OCI-LY7 (cell line): ENCODE data around the gene CARD11. TPM values are rescaled to one million over a fixed set of nuclear protein-coding genes. Genes with fewer than 3 reads are reported as not detected.
A peak's percentile ranks its signal among the peaks of the same experiment; 100 is the strongest.

Experiments
- BruUV-seq: library from RNA; stranded (reverse); fragments of 400-500 nt; replicated peaks from 2 replicates; lab custom pipeline; 2021; lab: Mats Ljungman, UMichigan
- CTCF ChIA-PET: fragments of 300-600 bp; sonication (Branson Sonifier 250); formaldehyde crosslinking; loops from one replicate; lab custom pipeline; 2022; ENCODE audit warnings: antibody characterized with exemption; ENCODE audit not compliant: unreplicated experiment; lab: Charles Lee
- POLR2A ChIA-PET: fragments of 300-600 bp; sonication (Branson Sonifier 250); formaldehyde crosslinking; loops from one replicate; lab custom pipeline; 2022; ENCODE audit warnings: antibody characterized with exemption; lab: Charles Lee
- DNase-seq: peaks from one replicate; pipeline ENCODE4 v3.0.0-alpha.2; 2015; ENCODE audit warnings: low spot score
- H2AFZ ChIP-seq: fragments of 200-600 bp; sonication (generic), shearing (Covaris generic); 2 replicates; pipeline ENCODE4 v1.6.1; 2014; ENCODE audit warnings: mild to moderate bottlenecking, antibody characterized with exemption, low read length, moderate library complexity
- H3K27ac ChIP-seq: fragments of 200-600 bp; sonication (generic); 2 replicates; pipeline ENCODE4 v1.5.1; 2014; ENCODE audit warnings: mixed run types, low read depth, mild to moderate bottlenecking, moderate library complexity, low read length, inconsistent platforms; ENCODE audit not compliant: poor library complexity, severe bottlenecking
- H3K36me3 ChIP-seq: fragments of 200-600 bp; sonication (generic); 2 replicates; pipeline ENCODE4 v1.6.1; 2014; ENCODE audit warnings: mild to moderate bottlenecking, antibody characterized with exemption, low read length, moderate library complexity, mixed read lengths; ENCODE audit not compliant: insufficient read depth
- H3K4me1 ChIP-seq: fragments of 200-600 bp; sonication (generic); 2 replicates; pipeline ENCODE4 v1.5.1; 2014; ENCODE audit warnings: mild to moderate bottlenecking, low read length; ENCODE audit not compliant: insufficient read depth, poor library complexity, severe bottlenecking
- H3K4me2 ChIP-seq: fragments of 200-600 bp; sonication (generic); 2 replicates; pipeline ENCODE4 v1.6.1; 2014; ENCODE audit warnings: mild to moderate bottlenecking, low read length
- H3K4me3 ChIP-seq: fragments of 200-600 bp; sonication (generic); 2 replicates; pipeline ENCODE4 v1.5.1; 2014; ENCODE audit warnings: mild to moderate bottlenecking, low read depth, low read length; ENCODE audit not compliant: poor library complexity, severe bottlenecking
- H3K79me2 ChIP-seq: fragments of 200-600 bp; sonication (generic); 2 replicates; pipeline ENCODE4 v1.6.1; 2016; ENCODE audit warnings: low read depth, mild to moderate bottlenecking, low read length, moderate library complexity, mixed read lengths; ENCODE audit not compliant: insufficient read depth
- H3K9me2 ChIP-seq: fragments of 200-600 bp; sonication (generic); 2 replicates; pipeline ENCODE4 v1.6.1; 2016; ENCODE audit warnings: mild to moderate bottlenecking, low read length, mixed read lengths; ENCODE audit not compliant: insufficient read depth
- H3K9me3 ChIP-seq: fragments of 200-600 bp; sonication (generic); 2 replicates; pipeline ENCODE4 v1.6.1; 2014; ENCODE audit warnings: mild to moderate bottlenecking, mixed run types, low read length, mixed read lengths
- H4K20me1 ChIP-seq: fragments of 200-600 bp; sonication (generic); 2 replicates; pipeline ENCODE4 v1.6.1; 2014; ENCODE audit warnings: mild to moderate bottlenecking, antibody characterized with exemption, low read length, moderate library complexity, mixed read lengths; ENCODE audit not compliant: insufficient read depth
- CTCF ChIP-seq: fragments of 200-600 bp; sonication (generic); conservative IDR thresholded peaks from 2 replicates; pipeline ENCODE4 v1.5.1; 2014; ENCODE audit warnings: mild to moderate bottlenecking, antibody characterized with exemption, low read length, moderate library complexity, mixed read lengths
- EZH2phosphoT487 ChIP-seq: fragments of 200-600 bp; sonication (generic); IDR thresholded peaks from 2 replicates; pipeline ENCODE4 v1.6.1; 2018; ENCODE audit warnings: low read depth, borderline replicate concordance, mild to moderate bottlenecking, mixed run types, antibody characterized with exemption, low read length, moderate library complexity, mixed read lengths
- intact Hi-C: fragments of 100-400 bp; cut with micrococcal nuclease; formaldehyde crosslinking; loops from one replicate; pipeline ENCODE4 v1.10.0; 2022; ENCODE audit not compliant: unreplicated experiment
- total RNA-seq, 2 experiments: library from RNA; depleted of rRNA in 1 of 2; stranded (reverse); fragments of >200 nt in 1 of 2; shearing (Covaris generic) in 1 of 2; gene quantifications; 2 replicates each; pipeline ENCODE4 v1.2.3, GENCODE V29; 2014 to 2022

CARD11 gene
- total RNA-seq, 2 experiments from 2014 or later: 33.8 to 63.5 TPM

GRCh38 chr7:2894118-2894940 is 149.3 kb downstream of the CARD11 start:
- CTCF ChIA-PET: interaction anchor here (0.6 to 1.5 kb wide), 5 partner anchors 83 to 258 kb away, joined by 3 to 5 read pairs (median 3); no protein-coding TSS in a partner anchor
- POLR2A ChIA-PET: interaction anchor here (0.5 to 2.8 kb wide), 21 partner anchors 9 to 514 kb away, joined by 3 to 23 read pairs (median 3); no protein-coding TSS in a partner anchor
- Histone ChIP-seq H3K27ac (peak overlapping the region; percentile 98), H3K79me2 (no peaks in the 10 kb centered on the region), H3K9me3 (no peaks in the 10 kb centered on the region), H3K4me3 (peak overlapping the region; percentile 63), H4K20me1 (no peaks in the 10 kb centered on the region), H2AFZ (peak overlapping the region; percentile 63; the same call in 1 of the 2 replicates), H3K9me2 (no peaks in the 10 kb centered on the region), H3K4me1 (peaks cover 63% of the 10 kb centered on the region), H3K4me2 (peak overlapping the region; percentile 95), H3K36me3 (no peaks in the 10 kb centered on the region)
- DNase-seq: peak; percentile 91
- intact Hi-C loops: loop anchor here (1.0 to 5.0 kb wide), 4 partner anchors 33 to 188 kb away; partner anchors contain the start of gene CARD11
- no TSS peak for BruUV-seq
- TF ChIP-seq CTCF (no peak), EZH2phosphoT487 (no peak)

- peak overlapping the region; percentile 98 for H3K27ac ChIP-seq
- H3K9me2 ChIP-seq: no peaks in the 10 kb centered on the region
- POLR2A ChIA-PET: interaction anchor here (0.6 to 2.8 kb wide), 14 partner anchors 12 to 369 kb away, joined by 3 to 23 read pairs (median 3); no protein-coding TSS in a partner anchor
- H3K36me3 ChIP-seq: no peaks in the 10 kb centered on the region
- intact Hi-C loops: loop anchor here (5.0 kb wide), 1 partner anchor 189 kb away; no protein-coding TSS in a partner anchor
- CTCF ChIA-PET: interaction anchor here (0.6 to 1.0 kb wide), 3 partner anchors 126 to 628 kb away, joined by 3 to 5 read pairs (median 3); no protein-coding TSS in a partner anchor
- H3K4me2 ChIP-seq: peak overlapping the region; percentile 95
- peak; percentile 66 for DNase-seq
- H3K4me1 ChIP-seq: peaks cover 67% of the 10 kb centered on the region
- peak overlapping the region; percentile 63 for H3K4me3 ChIP-seq
- no peaks in the 10 kb centered on the region for H3K9me3 ChIP-seq
- H3K79me2 ChIP-seq: no peaks in the 10 kb centered on the region
- BruUV-seq: no TSS peak
- H4K20me1 ChIP-seq: no peaks in the 10 kb centered on the region
- TF ChIP-seq CTCF (no peak), EZH2phosphoT487 (no peak)
- peak overlapping the region; percentile 63; the same call in 1 of the 2 replicates for H2AFZ ChIP-seq
Measured at GRCh38 chr7:2893411-2893861, 150.2 kb downstream of the CARD11 start.
